Mononuclear cell (primary cell): Measurements from ENCODE around the gene SATB2. TPM values are rescaled to one million over a fixed set of nuclear protein-coding genes. Genes with fewer than 3 reads are reported as not detected.

Source experiments
- H3K27me3 ChIP-seq: 2 replicates; pipeline ENCODE4 v1.6.0; 2011; ENCODE audit warnings: low read length, control low read depth; ENCODE audit not compliant: insufficient read depth
- H3K4me1 ChIP-seq: 2 replicates; pipeline ENCODE4 v1.5.1; 2011; ENCODE audit warnings: mild to moderate bottlenecking, low read length, control low read depth; ENCODE audit not compliant: insufficient read depth
- H3K4me3 ChIP-seq: 2 replicates; pipeline ENCODE4 v1.5.1; 2011; ENCODE audit warnings: mild to moderate bottlenecking, low read length, moderate library complexity
- H3K9me3 ChIP-seq: 2 replicates; pipeline ENCODE4 v1.5.1; 2011; ENCODE audit warnings: low read depth, mild to moderate bottlenecking, control low read depth, low read length
- total RNA-seq: library from RNA; depleted of rRNA; stranded (reverse); fragments of >200 nt; gene quantifications from one replicate; pipeline ENCODE4 v1.2.3, GENCODE V29; 2012

Gene SATB2
- total RNA-seq, 1 donor: 0.73 TPM

- no peaks in the 10 kb centered on the region for H3K4me1 ChIP-seq
- H3K4me3 ChIP-seq: no peak overlapping the region
- peaks cover 5% of the 10 kb centered on the region for H3K27me3 ChIP-seq
- H3K9me3 ChIP-seq: no peaks in the 10 kb centered on the region
Observed at GRCh38 chr2:199364153-199364552, 93.6 kb downstream of the SATB2 start.

- Histone ChIP-seq H3K27me3 (no peaks in the 10 kb centered on the region), H3K9me3 (no peaks in the 10 kb centered on the region), H3K4me3 (no peak overlapping the region), H3K4me1 (no peaks in the 10 kb centered on the region)
Observed at GRCh38 chr2:199356412-199356811, 101.3 kb downstream of the SATB2 start.

GRCh38 chr2:199348871-199349270 is 108.9 kb downstream of the SATB2 start:
- no peaks in the 10 kb centered on the region for H3K27me3 ChIP-seq
- H3K4me1 ChIP-seq: no peaks in the 10 kb centered on the region
- no peak overlapping the region for H3K4me3 ChIP-seq
- no peaks in the 10 kb centered on the region for H3K9me3 ChIP-seq

GRCh38 chr2:199344012-199344411 is 113.7 kb downstream of the SATB2 start:
- H3K27me3 ChIP-seq: no peaks in the 10 kb centered on the region
- no peaks in the 10 kb centered on the region for H3K9me3 ChIP-seq
- no peaks in the 10 kb centered on the region for H3K4me1 ChIP-seq
- no peak overlapping the region for H3K4me3 ChIP-seq

GRCh38 chr2:199342334-199342733 is 115.4 kb downstream of the SATB2 start:
- Histone ChIP-seq H3K9me3 (no peaks in the 10 kb centered on the region), H3K4me1 (no peaks in the 10 kb centered on the region), H3K27me3 (no peaks in the 10 kb centered on the region), H3K4me3 (no peak overlapping the region)

GRCh38 chr2:199341123-199341522 is 116.6 kb downstream of the SATB2 start:
- Histone ChIP-seq H3K27me3 (no peaks in the 10 kb centered on the region), H3K9me3 (no peaks in the 10 kb centered on the region), H3K4me3 (no peak overlapping the region), H3K4me1 (no peaks in the 10 kb centered on the region)

GRCh38 chr2:199339891-199340605 is 117.7 kb downstream of the SATB2 start:
- H3K9me3 ChIP-seq: no peaks in the 10 kb centered on the region
- H3K4me1 ChIP-seq: no peaks in the 10 kb centered on the region
- no peak overlapping the region for H3K4me3 ChIP-seq
- no peaks in the 10 kb centered on the region for H3K27me3 ChIP-seq

GRCh38 chr2:199336546-199336945 is 121.2 kb downstream of the SATB2 start:
- Histone ChIP-seq H3K4me3 (no peak overlapping the region), H3K9me3 (no peaks in the 10 kb centered on the region), H3K27me3 (no peaks in the 10 kb centered on the region), H3K4me1 (no peaks in the 10 kb centered on the region)

- no peak overlapping the region for H3K4me3 ChIP-seq
- no peaks in the 10 kb centered on the region for H3K9me3 ChIP-seq
- no peaks in the 10 kb centered on the region for H3K4me1 ChIP-seq
- no peaks in the 10 kb centered on the region for H3K27me3 ChIP-seq
Observed at GRCh38 chr2:199335502-199335901, 122.2 kb downstream of the SATB2 start.

GRCh38 chr2:199329466-199329865 is 128.3 kb downstream of the SATB2 start:
- Histone ChIP-seq H3K27me3 (no peaks in the 10 kb centered on the region), H3K4me1 (no peaks in the 10 kb centered on the region), H3K4me3 (no peak overlapping the region), H3K9me3 (no peaks in the 10 kb centered on the region)

- Histone ChIP-seq H3K9me3 (no peaks in the 10 kb centered on the region), H3K4me1 (no peaks in the 10 kb centered on the region), H3K27me3 (no peaks in the 10 kb centered on the region), H3K4me3 (no peak overlapping the region)
Observed at GRCh38 chr2:199329031-199329430, 128.7 kb downstream of the SATB2 start.

- H3K4me1 ChIP-seq: no peaks in the 10 kb centered on the region
- no peak overlapping the region for H3K4me3 ChIP-seq
- no peaks in the 10 kb centered on the region for H3K27me3 ChIP-seq
- H3K9me3 ChIP-seq: no peaks in the 10 kb centered on the region
Observed at GRCh38 chr2:199325881-199326280, 131.9 kb downstream of the SATB2 start.

GRCh38 chr2:199322151-199322550 is 135.6 kb downstream of the SATB2 start:
- no peaks in the 10 kb centered on the region for H3K4me1 ChIP-seq
- no peaks in the 10 kb centered on the region for H3K9me3 ChIP-seq
- H3K27me3 ChIP-seq: no peaks in the 10 kb centered on the region
- H3K4me3 ChIP-seq: no peak overlapping the region

- Histone ChIP-seq H3K27me3 (no peaks in the 10 kb centered on the region), H3K9me3 (no peaks in the 10 kb centered on the region), H3K4me3 (no peak overlapping the region)
Observed at GRCh38 chr2:199317646-199318045, 140.1 kb downstream of the SATB2 start.

GRCh38 chr2:199316851-199317250 is 140.9 kb downstream of the SATB2 start:
- no peaks in the 10 kb centered on the region for H3K9me3 ChIP-seq

More at GRCh38 chr2:199317646-199318045, 140.1 kb downstream of the SATB2 start:
- H3K4me1 ChIP-seq: no peaks in the 10 kb centered on the region

More at GRCh38 chr2:199316851-199317250, 140.9 kb downstream of the SATB2 start:
- H3K4me3 ChIP-seq: no peak overlapping the region
- no peaks in the 10 kb centered on the region for H3K27me3 ChIP-seq
- H3K4me1 ChIP-seq: no peaks in the 10 kb centered on the region
